K562 (cell line): ENCODE data around the gene HLTF. TPM values are rescaled to one million over a fixed set of nuclear protein-coding genes. Genes with fewer than 3 reads are reported as not detected.
"Not testable (repeated sequence)": the region's sequence is repeated elsewhere in the genome, so short reads cannot be mapped to it uniquely, and the experiment has no call there.

Experiments used
- ATAC-seq: fragments of 200-7000 bp; cut with Tn5 transposase; 3 replicates; pipeline ENCODE4 v1.9.1; 2020; ENCODE audit warnings: moderate library complexity
- BruUV-seq: library from RNA; stranded (reverse); fragments of 400-500 nt; replicated peaks from 2 replicates; lab custom pipeline; 2021; lab: Mats Ljungman, UMichigan
- CTCF ChIA-PET: fragments of 300-600 bp; formaldehyde crosslinking; extraction: SDS; loops from one replicate; lab custom pipeline; 2021; ENCODE audit warnings: low intra/inter-chr PET ratio; lab: Yijun Ruan, JAX
- POLR2A ChIA-PET: fragments of 300-600, 350-650 bp; sonication (Branson Sonifier 250); formaldehyde crosslinking; extraction: SDS; loops from one replicate; lab custom pipeline; 2021; ENCODE audit warnings: antibody characterized with exemption, inconsistent platforms; lab: Yijun Ruan, JAX
- DNase-seq, 4 experiments: peaks; one replicate each; pipeline versions ENCODE4 v3.0.0 to v3.0.0-alpha.2; 2011 to 2018; ENCODE audit warnings: low spot score in 3 of 4, mixed read lengths in 3 of 4; ENCODE audit errors: extremely low read depth in 1 of 4
- FAIRE-seq: peaks from 2 replicates; lab custom pipeline; 2011; peaks lifted over from hg19 to GRCh38; lab: Jason Lieb, UNC
- H2AFZ ChIP-seq: 2 replicates; pipeline ENCODE4 v1.6.0; 2011; ENCODE audit warnings: low read depth, low read length, control low read depth, inconsistent platforms
- H3K27ac ChIP-seq: fragments of 200-600 bp; 3 replicates; pipeline ENCODE4 v1.8.0; 2011; ENCODE audit warnings: low read depth, mild to moderate bottlenecking, control low read depth, inconsistent platforms, low read length, moderate library complexity, mixed read lengths; ENCODE audit errors: extremely low read depth
- H3K27me3 ChIP-seq, 2 experiments: fragments of 300-600 bp in 1 of 2; 2 replicates in 1 of 2; 3 replicates in 1 of 2; pipeline versions ENCODE4 v1.6.0 to v1.8.0; 2011; ENCODE audit warnings: inconsistent platforms in 2 of 2, low read length in 2 of 2, mild to moderate bottlenecking in 1 of 2, mixed read lengths in 1 of 2, moderate library complexity in 1 of 2; ENCODE audit not compliant: control insufficient read depth in 2 of 2, insufficient read depth in 2 of 2
- H3K36me3 ChIP-seq: fragments of 300-600 bp; 3 replicates; pipeline ENCODE4 v1.8.0; 2011; ENCODE audit warnings: mild to moderate bottlenecking, low read length, inconsistent platforms; ENCODE audit not compliant: control insufficient read depth, insufficient read depth
- H3K4me1 ChIP-seq, 2 experiments: fragments of 200-600 bp in 1 of 2; replicated peaks in 1 of 2; 2 replicates in 1 of 2; 3 replicates in 1 of 2; pipeline versions ENCODE4 v1.5.1 to v1.8.0; 2011; ENCODE audit warnings: inconsistent platforms in 2 of 2, low read length in 2 of 2, mild to moderate bottlenecking in 1 of 2, mixed read lengths in 1 of 2, moderate library complexity in 1 of 2; ENCODE audit not compliant: control insufficient read depth in 2 of 2, insufficient read depth in 2 of 2
- H3K4me2 ChIP-seq: 2 replicates; pipeline ENCODE4 v1.6.1; 2011; ENCODE audit warnings: low read length, control low read depth, inconsistent platforms, mixed read lengths; ENCODE audit not compliant: insufficient read depth
- H3K4me3 ChIP-seq: fragments of 200-600 bp; sonication (generic), shearing (Covaris generic); 2 replicates; pipeline ENCODE4 v1.5.1; 2016; ENCODE audit warnings: control low read depth, inconsistent platforms
- H3K79me2 ChIP-seq: fragments of 200-600 bp; 3 replicates; pipeline ENCODE4 v1.8.0; 2011; ENCODE audit warnings: low read length, inconsistent platforms; ENCODE audit not compliant: control insufficient read depth, insufficient read depth
- H3K9ac ChIP-seq, 2 experiments: 2 replicates each; pipeline versions ENCODE4 v1.6.0 to v1.6.1; 2011; ENCODE audit warnings: low read depth in 2 of 2, low read length in 2 of 2, control low read depth in 1 of 2, inconsistent platforms in 1 of 2, mild to moderate bottlenecking in 1 of 2, mixed read lengths in 1 of 2; ENCODE audit not compliant: insufficient read depth in 1 of 2
- H3K9me1 ChIP-seq: one replicate; pipeline ENCODE4 v1.6.0; 2011; ENCODE audit warnings: inconsistent platforms, mild to moderate bottlenecking, low read length, moderate library complexity; ENCODE audit not compliant: control insufficient read depth, insufficient read depth
- H3K9me3 ChIP-seq: replicated peaks from 2 replicates; pipeline ENCODE4 v1.5.1; 2011; ENCODE audit warnings: low read depth, low read length, inconsistent platforms; ENCODE audit not compliant: control insufficient read depth, insufficient read depth
- H4K20me1 ChIP-seq: replicated peaks from 2 replicates; pipeline ENCODE4 v1.6.1; 2011; ENCODE audit warnings: low read length, inconsistent platforms, mixed read lengths; ENCODE audit not compliant: control insufficient read depth, insufficient read depth
- ARID1B ChIP-seq: fragments of 450-650 bp; IDR thresholded peaks from 2 replicates; pipeline ENCODE4 v1.6.1; 2016; ENCODE audit warnings: antibody characterized with exemption, mild to moderate bottlenecking, inconsistent platforms
- BACH1 ChIP-seq: fragments of 200-800 bp; sonication (Bioruptor generic); IDR thresholded peaks from 2 replicates; pipeline ENCODE4 v1.6.1; 2016; ENCODE audit warnings: missing genetic modification characterization, missing compliant biosample characterization
- NFYB ChIP-seq: IDR thresholded peaks from 2 replicates; pipeline ENCODE4 v1.6.1; 2011; ENCODE audit warnings: mild to moderate bottlenecking, moderate library complexity; ENCODE audit not compliant: insufficient read length; ENCODE audit errors: extremely low read depth
- U2AF1 ChIP-seq: fragments of 200-400 bp; formaldehyde crosslinking; optimal IDR thresholded peaks from 2 replicates; pipeline ENCODE3; 2017; ENCODE audit warnings: mild to moderate bottlenecking, low read depth, low read length, moderate library complexity
- ZNF444 ChIP-seq: fragments of 250-450 bp; sonication (Bioruptor Pico); IDR thresholded peaks from 2 replicates; pipeline ENCODE4 v1.4.0; 2020; ENCODE audit warnings: mild to moderate bottlenecking, moderate library complexity
- WGBS: fragments of 100-300 bp; shearing (Covaris generic); methylation state at CpG from one replicate; pipeline ENCODE4 v1.1.6; 2016; ENCODE audit warnings: low coverage, mixed read lengths; ENCODE audit not compliant: insufficient coverage; ENCODE audit errors: missing lambda C conversion rate; 5-methylcytosine and 5-hydroxymethylcytosine counted together
- in situ Hi-C: fragments of 300-500 bp; cut with MboI; formaldehyde crosslinking; loops from 4 replicates; pipeline ENCODE4 v1.15.0; 2018; ENCODE audit warnings: inconsistent platforms, mixed read lengths
- intact Hi-C: fragments of 100-400 bp; cut with micrococcal nuclease; formaldehyde crosslinking; loops from 2 replicates; pipeline ENCODE4 v1.14.2; 2022
- polyA plus RNA-seq, 8 experiments: library from polyadenylated mRNA; depleted of rRNA in 4 of 8; stranded (reverse) in 5 of 8; unstranded in 3 of 8; fragments of >200 nt; fragmentation: Nextera tagmentation in 2 of 8; fragmentation: Illumina TruSeq in 1 of 8; extraction: Ambion mirVana in 2 of 8; extraction: Trizol in 1 of 8; gene quantifications; 2 replicates each; pipeline versions ENCODE4 v1.2.1 to v1.2.3, GENCODE V29; 2011 to 2014; ENCODE audit warnings: inconsistent platforms in 1 of 8, missing spikeins in 1 of 8
- total RNA-seq, 7 experiments: library from RNA; depleted of rRNA in 6 of 7; stranded (reverse); fragments of >200 nt in 6 of 7; fragmentation: Illumina TruSeq in 2 of 7; extraction: Trizol in 2 of 7; gene quantifications; 2 replicates each; pipeline versions ENCODE4 v1.2.1 to v1.2.3, GENCODE V29; 2011 to 2021; ENCODE audit warnings: low replicate concordance in 1 of 7
- TF ChIP-seq, protein P1 (sequence below), 2 experiments: fragments of 450-650 bp; conservative IDR thresholded peaks; 2 replicates each; pipeline ENCODE4 v1.6.1; 2017; ENCODE audit warnings: mild to moderate bottlenecking in 2 of 2, moderate library complexity in 2 of 2

The HLTF gene
- total and polyA plus RNA-seq, 9 of the 15 experiments (the other 6 are each of a cell fraction or from before 2014, with no cell fraction given): 35.1 to 82.4 (median 50.4) TPM

DNA sequence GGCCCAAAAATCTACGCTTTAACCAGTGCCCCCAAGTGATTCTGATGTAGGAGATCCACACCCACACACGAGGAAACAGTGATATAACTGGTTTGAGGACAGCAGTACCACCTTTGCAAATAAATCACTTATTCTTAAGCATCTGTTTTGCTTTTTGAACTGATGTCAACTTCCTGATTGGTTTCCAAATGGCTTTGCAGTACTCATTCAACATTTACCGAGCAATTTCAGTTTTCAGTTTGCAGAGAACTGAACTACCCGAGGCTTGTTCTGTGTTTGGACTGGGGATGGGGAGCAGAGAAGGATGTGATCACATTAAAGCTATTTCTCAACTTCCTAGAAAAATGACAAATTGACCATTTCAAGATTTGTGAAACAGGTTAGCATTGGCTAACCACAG is 96.1 kb downstream of the HLTF start:
- H2AFZ ChIP-seq: peak overlapping the region; percentile 95
- no peak for FAIRE-seq
- BruUV-seq: no TSS peak

DNA sequence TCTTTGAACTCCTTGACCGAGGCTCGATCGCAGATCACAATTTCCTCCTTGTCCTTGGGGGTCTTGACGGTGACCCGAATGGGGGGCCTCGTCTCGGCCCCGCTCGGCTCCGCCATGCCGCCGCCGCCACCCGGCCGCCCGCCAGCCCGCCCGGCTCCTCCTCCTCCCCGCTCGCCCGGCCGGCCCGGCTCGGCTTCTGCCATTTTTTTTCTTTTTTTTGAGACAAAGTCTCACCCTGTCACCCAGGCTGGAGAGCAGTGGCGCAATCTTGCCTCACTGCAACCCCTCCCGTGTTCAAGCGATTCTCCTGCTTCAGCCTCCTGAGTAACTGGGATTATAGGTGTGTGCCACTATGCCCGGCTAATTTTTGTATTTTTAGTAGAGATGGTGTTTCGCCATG is 98.8 kb downstream of the HLTF start:
- H3K36me3 ChIP-seq, DNase-seq, intact Hi-C loops, H4K20me1 ChIP-seq, H2AFZ ChIP-seq, ATAC-seq, H3K4me2 ChIP-seq, H3K9ac ChIP-seq, CTCF ChIA-PET, POLR2A ChIA-PET, H3K9me3 ChIP-seq, in situ Hi-C loops, BruUV-seq, H3K9me1 ChIP-seq, FAIRE-seq, H3K4me3 ChIP-seq, H3K27ac ChIP-seq, H3K79me2 ChIP-seq: not testable (repeated sequence)
- Histone ChIP-seq H3K27me3 (peaks cover 6 to 15% of the 10 kb centered on the region in 2 experiments; a peak in 4 of 5 replicates), H3K4me1 (peaks cover 4 to 13% of the 10 kb centered on the region in 2 experiments; a peak in 4 of 5 replicates)
- WGBS: 17% methylated on average over 5 of the region's 29 CpGs

More for the DNA sequence above, 96.1 kb downstream of the HLTF start:
- H3K4me1 ChIP-seq: peaks cover 6 to 13% of the 10 kb centered on the region in 2 experiments; a peak in 4 of 5 replicates
- 71% methylated on average over 4 of the region's 4 CpGs for WGBS
- no peak overlapping the region for H3K4me3 ChIP-seq
- H3K9me3 ChIP-seq: no peaks in the 10 kb centered on the region
- H3K4me2 ChIP-seq: no peak overlapping the region
- H3K36me3 ChIP-seq: peaks cover 8% of the 10 kb centered on the region; the same call in 1 of the 3 replicates
- no peaks in the 10 kb centered on the region for H4K20me1 ChIP-seq
- DNase-seq (no peak), ATAC-seq (no peak)
- peak overlapping the region in 1 of 2 experiments; percentile 61; a peak in 1 of 4 replicates for H3K9ac ChIP-seq
- intact Hi-C loops (loop anchor here (5.0 kb wide), 1 partner anchor 97 kb away; the partner anchor contains the start of gene HLTF), in situ Hi-C loops (no loop called here)
- peaks cover 7% of the 10 kb centered on the region; the same call in 2 of the 3 replicates for H3K79me2 ChIP-seq
- ChIA-PET CTCF (interaction anchor here (0.6 kb wide), 1 partner anchor 130 kb away, joined by 3 read pairs; no protein-coding TSS in a partner anchor), POLR2A (interaction anchor here (1.1 kb wide), 1 partner anchor 10 kb away, joined by 4 read pairs; no protein-coding TSS in a partner anchor)
- no peaks in the 10 kb centered on the region for H3K9me1 ChIP-seq
- no peak overlapping the region for H3K27ac ChIP-seq
- TF ChIP-seq ZNF444 (CRISPR knock-in tag) (no peak), BACH1 (tag) (no peak), ARID1B (no peak), U2AF1 (no peak), NFYB (no peak)
- TF ChIP-seq, protein P1, sequence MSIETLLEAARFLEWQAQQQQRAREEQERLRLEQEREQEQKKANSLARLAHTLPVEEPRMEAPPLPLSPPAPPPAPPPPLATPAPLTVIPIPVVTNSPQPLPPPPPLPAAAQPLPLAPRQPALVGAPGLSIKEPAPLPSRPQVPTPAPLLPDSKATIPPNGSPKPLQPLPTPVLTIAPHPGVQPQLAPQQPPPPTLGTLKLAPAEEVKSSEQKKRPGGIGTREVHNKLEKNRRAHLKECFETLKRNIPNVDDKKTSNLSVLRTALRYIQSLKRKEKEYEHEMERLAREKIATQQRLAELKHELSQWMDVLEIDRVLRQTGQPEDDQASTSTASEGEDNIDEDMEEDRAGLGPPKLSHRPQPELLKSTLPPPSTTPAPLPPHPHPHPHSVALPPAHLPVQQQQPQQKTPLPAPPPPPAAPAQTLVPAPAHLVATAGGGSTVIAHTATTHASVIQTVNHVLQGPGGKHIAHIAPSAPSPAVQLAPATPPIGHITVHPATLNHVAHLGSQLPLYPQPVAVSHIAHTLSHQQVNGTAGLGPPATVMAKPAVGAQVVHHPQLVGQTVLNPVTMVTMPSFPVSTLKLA (conservative IDR thresholded peaks at IDR 0.05): no peak
- peaks cover 4 to 15% of the 10 kb centered on the region in 2 experiments; a peak in 3 of 5 replicates for H3K27me3 ChIP-seq
